H9 (cell line): ENCODE data around the gene CRHR1. TPM values are rescaled to one million over a fixed set of nuclear protein-coding genes. Genes with fewer than 3 reads are reported as not detected.

ENCODE experiments used
- DNase-seq: peaks from one replicate; pipeline ENCODE4 v3.0.0-alpha.2; 2017
- H2AFZ ChIP-seq: one replicate; pipeline ENCODE4 v1.6.1; 2013; ENCODE audit warnings: mild to moderate bottlenecking, low read length, control low read depth, moderate library complexity
- H2AK5ac ChIP-seq: 2 replicates; pipeline ENCODE4 v1.6.1; 2013; ENCODE audit warnings: low read length, control low read depth, mixed read lengths; ENCODE audit not compliant: insufficient read length
- H2BK120ac ChIP-seq: one replicate; pipeline ENCODE4 v1.6.1; 2013; ENCODE audit warnings: low read depth, mild to moderate bottlenecking, low read length, control low read depth, inconsistent platforms; ENCODE audit not compliant: poor library complexity, severe bottlenecking
- H2BK12ac ChIP-seq: 2 replicates; pipeline ENCODE4 v1.6.1; 2013; ENCODE audit warnings: low read length, control low read depth, mixed read lengths, low read depth; ENCODE audit not compliant: insufficient read length
- H2BK15ac ChIP-seq: 2 replicates; pipeline ENCODE4 v1.6.1; 2013; ENCODE audit warnings: low read depth, low read length, control low read depth
- H2BK20ac ChIP-seq: one replicate; pipeline ENCODE4 v1.6.1; 2013; ENCODE audit warnings: low read depth, mild to moderate bottlenecking, low read length, control low read depth, inconsistent platforms; ENCODE audit not compliant: poor library complexity, severe bottlenecking
- H2BK5ac ChIP-seq: 2 replicates; pipeline ENCODE4 v1.6.1; 2013; ENCODE audit warnings: low read length, control low read depth, mixed read lengths; ENCODE audit not compliant: insufficient read length
- H3K14ac ChIP-seq: 2 replicates; pipeline ENCODE4 v1.6.1; 2013; ENCODE audit warnings: low read length, control low read depth; ENCODE audit not compliant: insufficient read depth
- H3K18ac ChIP-seq: 2 replicates; pipeline ENCODE4 v1.6.1; 2013; ENCODE audit warnings: low read depth, mild to moderate bottlenecking, mixed read lengths, low read length, control low read depth; ENCODE audit not compliant: insufficient read length
- H3K23ac ChIP-seq: 2 replicates; pipeline ENCODE4 v1.6.1; 2013; ENCODE audit warnings: low read length, control low read depth, mixed read lengths, low read depth; ENCODE audit not compliant: insufficient read length
- H3K23me2 ChIP-seq: 2 replicates; pipeline ENCODE4 v1.6.1; 2013; ENCODE audit warnings: low read depth, mild to moderate bottlenecking, mixed read lengths, low read length, control low read depth; ENCODE audit not compliant: insufficient read length, poor library complexity, severe bottlenecking
- H3K27ac ChIP-seq: 2 replicates; pipeline ENCODE4 v1.5.1; 2013; ENCODE audit warnings: low read length, control low read depth, mixed read lengths, low read depth; ENCODE audit not compliant: insufficient read length
- H3K27me3 ChIP-seq: 2 replicates; pipeline ENCODE4 v1.6.1; 2013; ENCODE audit warnings: low read length, control low read depth, inconsistent platforms; ENCODE audit not compliant: insufficient read depth
- H3K4ac ChIP-seq: 2 replicates; pipeline ENCODE4 v1.6.1; 2013; ENCODE audit warnings: low read depth, mild to moderate bottlenecking, control low read depth, inconsistent platforms, low read length, moderate library complexity
- H3K4me1 ChIP-seq: 2 replicates; pipeline ENCODE4 v1.6.1; 2013; ENCODE audit warnings: low read length, control low read depth, inconsistent platforms; ENCODE audit not compliant: insufficient read depth
- H3K4me2 ChIP-seq: 2 replicates; pipeline ENCODE4 v1.6.1; 2013; ENCODE audit warnings: low read length, control low read depth, mixed read lengths; ENCODE audit not compliant: insufficient read length, insufficient read depth
- H3K56ac ChIP-seq: 2 replicates; pipeline ENCODE4 v1.6.1; 2013; ENCODE audit warnings: low read depth, mild to moderate bottlenecking, mixed read lengths, low read length, control low read depth; ENCODE audit not compliant: insufficient read length
- H3K79me1 ChIP-seq: 2 replicates; pipeline ENCODE4 v1.6.1; 2013; ENCODE audit warnings: low read depth, mild to moderate bottlenecking, moderate library complexity, low read length, control low read depth, inconsistent platforms; ENCODE audit not compliant: insufficient read depth, poor library complexity, severe bottlenecking
- H3K79me2 ChIP-seq: 2 replicates; pipeline ENCODE4 v1.6.1; 2013; ENCODE audit warnings: low read length, control low read depth, inconsistent platforms; ENCODE audit not compliant: insufficient read depth
- H3K9ac ChIP-seq: 2 replicates; pipeline ENCODE4 v1.6.1; 2013; ENCODE audit warnings: low read length, control low read depth, mixed read lengths; ENCODE audit not compliant: insufficient read length; ENCODE audit errors: extremely low read depth
- H3K9me3 ChIP-seq: one replicate; pipeline ENCODE4 v1.6.1; 2013; ENCODE audit warnings: low read depth, low read length, inconsistent platforms; ENCODE audit not compliant: control insufficient read depth
- H3T11ph ChIP-seq: one replicate; pipeline ENCODE4 v1.6.1; 2013; ENCODE audit warnings: mild to moderate bottlenecking, low read length, control low read depth, inconsistent platforms
- H4K20me1 ChIP-seq: one replicate; pipeline ENCODE4 v1.6.1; 2013; ENCODE audit not compliant: control insufficient read depth, insufficient read length, insufficient read depth
- H4K5ac ChIP-seq: 2 replicates; pipeline ENCODE4 v1.6.1; 2013; ENCODE audit warnings: low read depth, mild to moderate bottlenecking, mixed read lengths, low read length, control low read depth; ENCODE audit not compliant: insufficient read length
- H4K8ac ChIP-seq: replicated peaks from 2 replicates; pipeline ENCODE4 v1.6.1; 2013; ENCODE audit warnings: low read length, control low read depth, mixed read lengths, low read depth; ENCODE audit not compliant: insufficient read length
- H4K91ac ChIP-seq: 2 replicates; pipeline ENCODE4 v1.6.1; 2013; ENCODE audit warnings: low read depth, mild to moderate bottlenecking, moderate library complexity, mixed read lengths, low read length, control low read depth; ENCODE audit not compliant: insufficient read length
- H3K27ac Mint-ChIP-seq, 3 experiments: 2 replicates in 2 of 3; 3 replicates in 1 of 3; pipeline ENCODE4 v1.8.0; 2020 to 2021; ENCODE audit warnings: mixed read lengths in 3 of 3, mild to moderate bottlenecking in 1 of 3, moderate library complexity in 1 of 3
- H3K27me3 Mint-ChIP-seq: 2 replicates; pipeline ENCODE4 v1.8.0; 2021; ENCODE audit warnings: low read depth, mild to moderate bottlenecking, moderate library complexity, mixed read lengths
- H3K36me3 Mint-ChIP-seq, 3 experiments: 2 replicates in 2 of 3; 3 replicates in 1 of 3; pipeline ENCODE4 v1.8.0; 2020 to 2021; ENCODE audit warnings: low read depth in 3 of 3, mixed read lengths in 3 of 3; ENCODE audit not compliant: insufficient read depth in 1 of 3
- H3K4me1 Mint-ChIP-seq, 2 experiments: 2 replicates each; pipeline ENCODE4 v1.8.0; 2020; ENCODE audit warnings: mixed read lengths in 2 of 2
- H3K4me3 Mint-ChIP-seq, 2 experiments: 2 replicates in 1 of 2; 3 replicates in 1 of 2; pipeline ENCODE4 v1.8.0; 2020 to 2021; ENCODE audit warnings: mild to moderate bottlenecking in 2 of 2, mixed read lengths in 2 of 2, moderate library complexity in 1 of 2
- H3K9me3 Mint-ChIP-seq, 2 experiments: 2 replicates in 1 of 2; 3 replicates in 1 of 2; pipeline ENCODE4 v1.8.0; 2020; ENCODE audit warnings: mild to moderate bottlenecking in 2 of 2, mixed read lengths in 2 of 2, moderate library complexity in 1 of 2
- CTCF ChIP-seq: fragments of 200-600 bp; sonication (generic); conservative IDR thresholded peaks from 3 replicates; pipeline ENCODE4 v1.8.0; 2021; ENCODE audit warnings: antibody characterized with exemption, mild to moderate bottlenecking
- WGBS: extraction: QIAGEN DNeasy Blood & Tissue Kit; methylation state at CpG from one replicate; pipeline ENCODE4 v1.1.7; 2013; ENCODE audit warnings: missing lambda C conversion rate, low lambda C conversion rate, mixed read lengths; ENCODE audit not compliant: insufficient read length; ENCODE audit errors: extremely low coverage; 5-methylcytosine and 5-hydroxymethylcytosine counted together
- total RNA-seq: library from RNA; stranded (reverse); gene quantifications from 2 replicates; pipeline ENCODE4 v1.2.1, GENCODE V29; 2021

CRHR1 gene
- total RNA-seq, 1 experiment from 2014 or later = 0.52 TPM

DNA sequence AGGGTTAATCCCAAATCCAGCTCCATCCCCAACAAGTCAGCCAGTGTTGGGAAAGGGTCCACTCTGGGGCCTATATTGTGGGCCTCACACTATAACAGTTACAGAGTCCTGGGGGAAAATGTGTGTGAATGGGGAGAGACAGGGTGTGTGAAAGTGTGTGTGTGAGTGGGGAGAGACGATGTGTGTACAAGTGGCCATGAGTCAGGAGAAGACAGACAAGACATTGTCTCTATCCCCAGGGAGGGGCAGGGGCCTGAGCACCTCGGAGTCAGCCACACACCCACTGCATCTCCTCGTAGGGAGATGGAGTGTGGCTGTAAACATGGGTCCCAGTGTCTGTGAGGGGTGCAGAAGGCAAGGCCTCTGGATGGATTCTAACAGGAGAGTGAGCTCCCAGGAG lies 2.9 kb downstream of the CRHR1 start:
- no peak overlapping the region for H2BK20ac ChIP-seq
- no peak for TF ChIP-seq CTCF
- H3K14ac ChIP-seq = no peak overlapping the region
- Mint-ChIP-seq H3K36me3 (no peaks in the 10 kb centered on the region; a peak in 2 of 7 replicates), H3K9me3 (no peaks in the 10 kb centered on the region), H3K4me3 (peak overlapping the region in 1 of 2 experiments; percentile 0; a peak in 1 of 5 replicates), H3K4me1 (peaks cover 20 to 45% of the 10 kb centered on the region in 2 experiments), H3K27ac (no peak overlapping the region), H3K27me3 (peaks cover 97% of the 10 kb centered on the region)
- no peak overlapping the region for H2AK5ac ChIP-seq
- no peak overlapping the region for H3K23ac ChIP-seq
- no peak overlapping the region for H4K5ac ChIP-seq
- no peak overlapping the region for H2BK120ac ChIP-seq
- DNase-seq = no peak
- H4K20me1 ChIP-seq = no peaks in the 10 kb centered on the region
- peaks cover 20% of the 10 kb centered on the region for H3K23me2 ChIP-seq
- H3K27ac ChIP-seq = no peak overlapping the region
- no peak overlapping the region for H3K9ac ChIP-seq
- no peak overlapping the region for H3K56ac ChIP-seq
- H2BK12ac ChIP-seq = no peak overlapping the region
- H3K79me1 ChIP-seq = no peaks in the 10 kb centered on the region
- no peak overlapping the region for H3T11ph ChIP-seq
- H3K79me2 ChIP-seq = no peaks in the 10 kb centered on the region
- peaks cover 20% of the 10 kb centered on the region for H3K27me3 ChIP-seq
- H3K4me1 ChIP-seq = peaks cover 2% of the 10 kb centered on the region; the same call in 1 of the 2 replicates
- H2BK5ac ChIP-seq = no peak overlapping the region
- H3K4me2 ChIP-seq = no peak overlapping the region
- H2AFZ ChIP-seq = no peak overlapping the region
- H4K91ac ChIP-seq = no peak overlapping the region
- no CpG with 5 or more reads among the region's 3 CpGs for WGBS
- H3K9me3 ChIP-seq = no peaks in the 10 kb centered on the region
- H3K18ac ChIP-seq = no peak overlapping the region
- H3K4ac ChIP-seq = no peak overlapping the region
- no peak overlapping the region for H4K8ac ChIP-seq
- no peak overlapping the region for H2BK15ac ChIP-seq
